Stimulated activated naive CD8-positive, alpha-beta T cell treated with anti-CD3 and anti-CD28 coated beads, Interleukin-15, amount 100 ng/mL, for 72 hours (primary cell): Measurements from ENCODE around the gene CACNA2D3.

Experiments used
- ATAC-seq: fragments of 150-1000 bp; cut with Tn5 transposase; 2 replicates; pipeline ENCODE4 v1.10.0; 2021; ENCODE audit warnings: mild to moderate bottlenecking, moderate library complexity
- DNase-seq, 2 donors: peaks; one replicate each; pipeline ENCODE4 v3.0.0; 2021 to 2022
- H3K27ac Mint-ChIP-seq, 2 donors: one replicate each; pipeline ENCODE4 v1.8.0; 2022; ENCODE audit warnings: mild to moderate bottlenecking in 2 of 2, mixed read lengths in 2 of 2, moderate library complexity in 2 of 2
- H3K27me3 Mint-ChIP-seq: one replicate; pipeline ENCODE4 v1.8.0; 2022; ENCODE audit warnings: mixed read lengths
- H3K4me1 Mint-ChIP-seq: one replicate; pipeline ENCODE4 v1.8.0; 2022; ENCODE audit warnings: mild to moderate bottlenecking, mixed read lengths
- H3K4me3 Mint-ChIP-seq, 2 donors: one replicate each; pipeline ENCODE4 v1.8.0; 2022; ENCODE audit warnings: mild to moderate bottlenecking in 2 of 2, mixed read lengths in 2 of 2, moderate library complexity in 1 of 2
- H3K9me3 Mint-ChIP-seq, 2 donors: one replicate each; pipeline ENCODE4 v1.8.0; 2022; ENCODE audit warnings: mixed read lengths in 2 of 2

The CACNA2D3 gene

DNA sequence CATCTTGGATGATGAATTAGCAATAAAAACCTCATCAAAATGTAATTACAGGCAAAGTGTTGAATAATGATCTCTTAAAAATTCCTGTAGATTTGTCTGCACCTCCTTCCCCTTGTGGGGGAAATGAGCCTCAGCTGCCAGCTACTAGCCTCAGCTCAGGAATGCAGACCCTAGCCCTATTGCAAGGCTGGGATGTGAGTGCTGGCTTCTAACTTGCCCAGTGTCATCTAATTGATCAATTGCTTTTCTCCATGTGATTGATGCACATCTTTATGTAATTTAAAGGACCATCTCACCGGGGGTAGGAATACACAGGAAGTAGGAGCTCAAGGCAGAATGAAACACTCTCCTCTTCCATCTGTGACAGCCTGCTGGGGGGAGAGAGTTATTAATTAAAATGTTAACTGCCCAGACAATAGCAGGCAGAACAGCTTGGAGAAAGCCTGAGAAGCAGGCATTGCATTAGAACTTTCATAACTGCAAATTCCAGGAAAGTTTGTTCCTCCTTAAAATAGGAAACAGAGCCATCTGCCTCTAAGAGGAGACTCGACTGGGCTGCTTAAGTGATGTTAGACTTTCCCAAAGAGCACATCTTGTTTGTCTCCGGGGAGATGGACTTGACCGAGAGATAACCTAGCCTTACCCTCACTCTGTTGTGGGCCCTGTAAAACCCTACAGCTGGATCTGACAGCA is 735.9 kb downstream of the CACNA2D3 start:
- no peak for ATAC-seq
- Mint-ChIP-seq H3K27me3 (peaks cover 9% of the 10 kb centered on the region), H3K4me1 (no peaks in the 10 kb centered on the region), H3K27ac (no peak overlapping the region), H3K9me3 (no peaks in the 10 kb centered on the region), H3K4me3 (no peak overlapping the region)
- DNase-seq, result no peak

DNA sequence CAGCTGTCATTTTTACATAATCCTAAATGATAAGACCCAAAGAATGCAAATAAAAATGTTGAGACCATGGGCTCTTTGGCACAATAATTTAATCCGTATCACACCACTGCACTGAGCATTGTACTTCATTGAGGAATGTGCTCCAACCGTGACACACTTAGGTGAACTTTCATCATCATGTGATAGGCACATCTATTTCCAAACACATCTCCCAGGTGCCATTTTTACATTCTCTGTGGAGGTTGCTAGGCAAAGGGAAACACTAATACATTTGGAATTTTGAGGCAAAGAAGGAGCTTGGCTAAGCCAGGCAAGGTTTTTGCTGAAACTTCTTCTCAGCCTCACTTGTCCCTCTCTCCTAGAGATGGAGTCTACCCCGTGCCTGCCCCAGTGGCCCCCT is 736.8 kb downstream of the CACNA2D3 start:
- Mint-ChIP-seq H3K9me3 (no peaks in the 10 kb centered on the region), H3K27me3 (no peaks in the 10 kb centered on the region), H3K27ac (no peak overlapping the region), H3K4me3 (no peak overlapping the region), H3K4me1 (no peaks in the 10 kb centered on the region)
- no peak for DNase-seq
- no peak for ATAC-seq

DNA sequence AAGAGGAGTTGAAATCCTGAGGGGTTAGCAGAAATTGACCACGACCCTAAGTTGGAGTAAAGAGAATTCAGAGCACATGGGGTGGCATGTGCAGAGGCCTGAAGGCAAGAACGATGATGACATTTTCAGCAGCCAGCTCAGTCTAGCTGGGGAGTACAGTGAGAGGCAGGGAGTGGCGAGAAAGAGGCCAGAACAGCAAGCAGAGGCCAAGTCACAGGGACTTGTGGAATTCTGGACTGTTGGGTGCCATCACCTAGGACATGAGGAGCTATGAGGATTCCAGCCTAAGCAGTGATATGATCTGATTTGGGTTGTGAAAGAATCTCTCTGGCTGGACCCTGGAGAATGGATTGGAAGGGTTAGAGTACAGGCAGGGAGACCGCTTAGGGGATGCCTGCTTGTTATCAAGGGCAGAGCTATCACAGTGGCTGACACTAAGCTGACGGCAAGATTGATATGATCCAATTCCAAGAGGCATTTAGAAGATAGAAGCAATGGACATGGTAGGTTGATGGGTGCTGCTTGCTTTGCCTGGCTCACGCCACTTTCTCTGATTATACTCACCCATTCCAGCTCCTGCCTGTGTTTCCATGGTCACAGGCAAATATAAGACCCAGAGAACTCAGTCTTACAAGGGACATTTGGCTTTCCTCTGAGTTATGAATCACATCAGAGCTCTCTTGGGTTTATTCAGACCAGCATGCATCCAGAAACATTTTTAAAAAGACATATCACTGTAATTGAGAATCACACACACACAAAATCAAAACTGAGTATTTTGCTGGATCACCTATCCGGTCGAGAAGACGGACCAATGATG is 739.1 kb downstream of the CACNA2D3 start:
- Mint-ChIP-seq H3K27ac (no peak overlapping the region), H3K4me3 (no peak overlapping the region), H3K4me1 (no peaks in the 10 kb centered on the region), H3K9me3 (no peaks in the 10 kb centered on the region), H3K27me3 (no peaks in the 10 kb centered on the region)
- ATAC-seq (no peak), DNase-seq (no peak)

DNA sequence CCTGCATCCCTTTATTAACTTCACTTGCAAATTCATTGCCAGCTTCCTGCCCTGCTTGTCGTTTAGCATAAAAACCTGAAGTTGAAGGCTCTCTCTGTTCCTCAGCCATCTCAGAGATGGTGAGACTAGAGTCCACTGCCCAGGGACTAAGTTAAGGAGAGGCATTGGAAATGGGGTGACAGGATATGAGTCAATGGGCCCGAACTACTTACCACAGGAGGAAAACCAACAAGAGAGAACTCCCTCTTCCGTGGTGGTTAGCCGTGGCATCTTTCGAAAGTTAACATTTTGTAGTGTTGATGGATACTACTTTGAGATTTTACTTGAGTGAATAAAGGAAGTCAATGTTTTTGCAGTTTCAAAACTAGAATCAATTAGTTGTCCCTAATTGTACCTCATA is 740.2 kb downstream of the CACNA2D3 start:
- H3K27ac Mint-ChIP-seq, result no peak overlapping the region

DNA sequence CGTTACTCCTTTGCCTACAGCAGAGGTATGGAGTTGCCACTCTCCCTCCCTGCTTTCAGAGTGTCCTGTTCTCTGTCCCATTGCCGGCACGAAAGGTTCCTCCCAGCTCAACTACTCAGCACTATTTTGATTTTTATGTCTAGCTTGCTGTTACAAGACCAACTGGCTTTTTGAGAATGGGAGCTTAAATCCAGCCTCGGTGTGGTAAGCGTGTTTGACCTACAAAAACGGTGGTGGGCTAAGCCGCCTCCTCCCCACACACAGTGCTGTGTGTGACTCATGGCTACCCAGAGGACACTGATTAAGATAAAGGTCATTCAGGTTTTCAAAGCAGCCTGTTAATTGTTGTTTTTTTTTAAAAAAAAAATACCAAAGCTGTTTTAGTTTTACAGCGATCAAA is 741.0 kb downstream of the CACNA2D3 start:
- no peaks in the 10 kb centered on the region for H3K9me3 Mint-ChIP-seq
- H3K4me1 Mint-ChIP-seq, result no peaks in the 10 kb centered on the region
- H3K27me3 Mint-ChIP-seq, result no peaks in the 10 kb centered on the region
- ATAC-seq (no peak), DNase-seq (no peak)
- H3K27ac Mint-ChIP-seq, result no peak overlapping the region
- no peak overlapping the region for H3K4me3 Mint-ChIP-seq

More for the DNA sequence above, 740.2 kb downstream of the CACNA2D3 start:
- no peak for DNase-seq
- no peak for ATAC-seq
- no peak overlapping the region for H3K4me3 Mint-ChIP-seq
- H3K9me3 Mint-ChIP-seq, result no peaks in the 10 kb centered on the region
- no peaks in the 10 kb centered on the region for H3K27me3 Mint-ChIP-seq
- H3K4me1 Mint-ChIP-seq, result no peaks in the 10 kb centered on the region

DNA sequence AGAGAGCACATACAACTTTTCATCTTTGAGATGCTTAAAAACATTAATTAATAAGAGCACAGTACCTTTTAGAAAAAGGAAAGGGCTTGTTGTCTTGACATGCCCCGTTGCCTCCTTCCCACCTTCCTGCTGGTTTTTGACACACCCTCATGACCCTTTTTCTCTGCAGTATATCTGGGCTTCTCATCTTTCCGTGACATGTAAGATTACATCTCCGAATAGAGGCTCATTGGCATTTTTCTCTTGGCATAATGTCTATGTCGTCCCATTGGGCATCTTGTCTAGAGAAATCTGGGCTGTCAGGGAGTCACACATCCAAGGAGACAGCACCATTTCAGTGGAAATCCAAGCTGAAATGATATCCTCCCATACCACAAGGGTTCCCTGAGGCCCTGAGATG is 741.4 kb downstream of the CACNA2D3 start:
- Mint-ChIP-seq H3K27ac (no peak overlapping the region), H3K4me3 (no peak overlapping the region), H3K27me3 (no peaks in the 10 kb centered on the region), H3K9me3 (no peaks in the 10 kb centered on the region), H3K4me1 (no peaks in the 10 kb centered on the region)
- DNase-seq (no peak), ATAC-seq (no peak)

DNA sequence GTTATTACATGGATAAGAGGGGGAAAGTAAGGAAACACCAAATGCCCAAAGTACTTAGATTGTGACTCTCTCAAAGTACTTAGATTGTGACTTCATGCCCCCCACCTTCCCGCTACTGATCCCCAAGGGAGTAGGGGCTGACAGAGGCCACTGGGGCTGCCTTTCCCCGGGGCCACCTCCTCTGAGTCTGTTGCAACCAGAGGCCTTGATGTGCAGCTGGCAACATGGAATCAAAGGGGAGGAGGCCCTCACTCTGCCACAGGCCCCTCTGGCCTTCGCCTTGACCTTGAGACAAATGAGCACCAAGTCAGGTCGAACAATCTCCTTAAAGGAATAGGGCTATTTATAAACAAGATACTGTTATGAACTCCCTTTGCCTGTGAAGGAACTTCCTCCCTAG is 743.0 kb downstream of the CACNA2D3 start:
- Mint-ChIP-seq H3K4me1 (no peaks in the 10 kb centered on the region), H3K9me3 (peaks cover 0 to 4% of the 10 kb centered on the region in 2 donors), H3K27ac (no peak overlapping the region), H3K4me3 (no peak overlapping the region), H3K27me3 (no peaks in the 10 kb centered on the region)
- DNase-seq (no peak), ATAC-seq (no peak)

DNA sequence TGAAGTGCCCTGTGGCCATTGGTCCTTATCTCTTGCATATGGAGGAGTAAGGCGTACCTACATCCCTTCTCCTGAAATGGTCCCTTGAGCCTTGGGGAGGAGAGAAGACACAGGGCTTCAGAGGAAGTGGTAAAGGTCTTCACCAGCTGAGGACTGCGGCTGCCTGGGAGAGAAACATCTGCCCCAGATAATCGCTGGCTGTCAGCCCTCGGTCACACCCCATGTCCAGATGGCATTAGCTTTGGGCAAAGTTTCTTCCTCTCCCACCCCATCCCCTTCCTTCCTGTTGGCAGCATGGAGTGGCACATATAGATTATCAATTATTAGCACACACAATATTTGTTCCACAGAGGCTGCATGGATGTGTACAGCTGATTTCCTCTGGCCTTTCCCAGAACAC is 743.9 kb downstream of the CACNA2D3 start:
- DNase-seq (no peak), ATAC-seq (no peak)
- H3K9me3 Mint-ChIP-seq, result peaks cover 0 to 4% of the 10 kb centered on the region in 2 donors
- H3K4me1 Mint-ChIP-seq, result no peaks in the 10 kb centered on the region
- H3K4me3 Mint-ChIP-seq, result no peak overlapping the region
- no peaks in the 10 kb centered on the region for H3K27me3 Mint-ChIP-seq
- H3K27ac Mint-ChIP-seq, result no peak overlapping the region

DNA sequence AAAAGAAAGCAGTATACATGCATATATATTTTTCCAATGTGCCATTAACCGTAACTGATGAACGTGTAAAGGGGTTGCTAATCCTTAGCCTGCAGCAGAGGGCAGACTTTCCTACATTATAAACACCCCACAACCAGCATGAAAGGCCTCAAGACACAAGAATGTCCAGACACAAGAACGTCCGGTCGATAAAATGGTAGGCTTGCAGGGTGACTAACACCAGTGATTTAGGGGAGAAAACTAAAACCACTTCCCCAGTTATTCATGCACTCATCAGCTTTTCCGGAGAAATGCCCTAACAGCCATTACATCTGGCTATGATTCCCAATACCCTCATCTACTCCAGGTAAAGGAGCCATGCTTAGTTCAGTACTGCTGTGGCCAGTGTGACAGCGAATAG is 748.1 kb downstream of the CACNA2D3 start:
- ATAC-seq, result no peak

DNA sequence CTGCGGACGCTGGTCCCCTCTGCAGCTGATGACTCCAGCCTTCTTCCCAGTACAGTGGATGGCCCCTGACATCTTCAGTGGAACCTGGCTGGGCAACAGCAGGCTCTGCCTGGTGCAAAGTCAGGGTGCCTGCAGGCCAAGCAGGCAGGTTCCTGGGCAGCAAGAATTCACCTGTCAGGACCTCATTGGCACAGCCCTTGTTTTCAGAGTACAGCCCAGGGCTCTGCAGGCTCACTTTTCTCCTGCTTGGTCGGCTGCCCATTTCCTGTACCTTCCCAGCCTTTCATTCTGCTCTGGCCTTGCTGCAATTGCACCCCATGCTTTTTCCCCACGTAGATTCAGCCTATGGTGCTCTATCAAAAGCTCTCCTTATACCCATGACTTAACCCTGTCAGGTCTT is 749.5 kb downstream of the CACNA2D3 start:
- Mint-ChIP-seq H3K4me1 (no peaks in the 10 kb centered on the region), H3K27ac (no peak overlapping the region), H3K9me3 (peaks cover 4 to 15% of the 10 kb centered on the region in 2 donors), H3K27me3 (peaks cover 7% of the 10 kb centered on the region), H3K4me3 (no peak overlapping the region)
- no peak for ATAC-seq
- DNase-seq, result no peak

More for the DNA sequence above, 748.1 kb downstream of the CACNA2D3 start:
- Mint-ChIP-seq H3K27me3 (peaks cover 7% of the 10 kb centered on the region), H3K27ac (no peak overlapping the region), H3K4me3 (no peak overlapping the region), H3K9me3 (peaks cover 4 to 15% of the 10 kb centered on the region in 2 donors), H3K4me1 (no peaks in the 10 kb centered on the region)
- DNase-seq, result no peak

DNA sequence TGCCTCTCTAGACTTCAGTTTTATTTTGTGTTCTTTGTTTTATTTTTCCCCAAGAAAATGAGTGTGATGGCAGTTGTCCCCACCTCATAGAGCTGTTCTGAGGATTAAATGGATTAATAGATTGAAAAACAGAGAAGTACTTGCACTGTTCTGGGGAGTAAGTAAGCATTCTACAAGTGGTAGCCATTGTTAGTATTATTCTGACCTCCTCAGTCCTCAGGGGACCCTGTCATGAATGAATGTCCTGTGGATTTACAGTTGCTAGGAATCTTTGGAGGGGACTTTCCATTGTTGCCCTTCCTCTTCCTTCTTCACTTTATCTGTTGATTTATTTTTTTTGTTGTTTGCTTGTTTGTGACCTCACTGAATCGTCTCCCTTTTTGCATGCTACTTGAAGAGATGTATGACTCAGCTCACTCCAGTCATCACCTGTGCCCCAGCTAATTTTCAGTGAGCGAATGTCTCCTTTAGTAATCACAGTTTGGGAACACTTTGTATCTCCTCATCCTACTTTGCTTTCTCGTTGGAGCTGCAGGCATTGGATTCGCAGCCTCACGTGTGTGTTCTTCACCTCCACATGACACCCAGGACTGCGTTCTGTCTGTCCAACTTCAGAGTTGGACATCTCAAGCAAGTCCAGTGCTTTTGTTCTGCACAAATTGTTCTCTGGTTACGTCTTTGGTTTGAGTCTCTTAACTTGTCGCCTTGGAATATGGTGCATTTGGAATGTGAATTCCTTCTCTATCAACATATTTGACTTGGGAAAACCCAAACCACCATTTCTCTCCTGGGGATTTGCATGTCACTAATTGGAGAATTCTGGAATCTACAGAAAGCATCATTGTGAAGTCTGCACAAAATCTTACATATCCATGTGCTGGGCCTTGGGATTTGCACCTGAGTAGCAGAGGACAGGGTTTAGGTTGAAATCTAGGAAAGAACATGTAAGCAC is 751.0 kb downstream of the CACNA2D3 start:
- no peak for ATAC-seq
- no peak for DNase-seq
- Mint-ChIP-seq H3K27me3 (peaks cover 7% of the 10 kb centered on the region), H3K27ac (no peak overlapping the region), H3K4me1 (no peaks in the 10 kb centered on the region), H3K4me3 (no peak overlapping the region), H3K9me3 (peaks cover 4 to 17% of the 10 kb centered on the region in 2 donors)

DNA sequence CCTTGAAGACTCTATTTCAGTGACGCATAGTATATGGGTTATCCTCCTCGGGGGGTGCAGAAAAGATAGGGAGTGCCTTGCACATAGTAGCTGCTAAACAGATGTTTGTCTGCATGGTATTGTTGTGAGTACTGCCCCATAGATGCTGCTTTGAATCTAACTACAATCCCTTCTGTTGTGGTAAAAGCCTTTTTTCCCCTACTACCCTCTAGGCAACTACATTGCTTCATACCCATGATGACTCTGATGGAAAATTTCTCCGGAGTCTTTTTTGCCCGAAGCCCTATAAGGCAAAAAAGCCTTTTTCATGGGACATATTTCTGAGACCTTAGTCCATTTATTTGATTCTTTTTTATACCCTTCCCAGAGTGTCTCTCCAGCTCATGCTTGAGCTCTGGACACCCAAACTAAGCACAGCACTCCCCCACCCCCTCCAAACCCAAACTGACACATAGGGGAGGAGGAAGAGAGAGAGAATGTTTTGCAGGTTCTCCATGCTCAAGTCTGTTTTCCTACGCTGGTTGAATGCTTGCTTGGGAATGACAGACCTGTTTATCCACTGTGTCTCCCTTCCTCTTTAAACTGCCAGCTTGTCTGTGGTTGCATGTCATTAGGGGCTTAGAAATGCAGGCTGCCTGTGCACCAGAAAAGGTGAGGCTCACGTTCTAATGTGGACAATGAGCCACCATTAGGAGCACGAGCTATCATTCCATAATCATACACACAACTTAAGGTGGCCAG is 752.6 kb downstream of the CACNA2D3 start:
- H3K4me1 Mint-ChIP-seq, result no peaks in the 10 kb centered on the region
- H3K9me3 Mint-ChIP-seq, result peaks cover 0 to 23% of the 10 kb centered on the region in 2 donors
- no peak overlapping the region for H3K27ac Mint-ChIP-seq
- peaks cover 15% of the 10 kb centered on the region for H3K27me3 Mint-ChIP-seq
- ATAC-seq (no peak), DNase-seq (no peak)
- no peak overlapping the region for H3K4me3 Mint-ChIP-seq

DNA sequence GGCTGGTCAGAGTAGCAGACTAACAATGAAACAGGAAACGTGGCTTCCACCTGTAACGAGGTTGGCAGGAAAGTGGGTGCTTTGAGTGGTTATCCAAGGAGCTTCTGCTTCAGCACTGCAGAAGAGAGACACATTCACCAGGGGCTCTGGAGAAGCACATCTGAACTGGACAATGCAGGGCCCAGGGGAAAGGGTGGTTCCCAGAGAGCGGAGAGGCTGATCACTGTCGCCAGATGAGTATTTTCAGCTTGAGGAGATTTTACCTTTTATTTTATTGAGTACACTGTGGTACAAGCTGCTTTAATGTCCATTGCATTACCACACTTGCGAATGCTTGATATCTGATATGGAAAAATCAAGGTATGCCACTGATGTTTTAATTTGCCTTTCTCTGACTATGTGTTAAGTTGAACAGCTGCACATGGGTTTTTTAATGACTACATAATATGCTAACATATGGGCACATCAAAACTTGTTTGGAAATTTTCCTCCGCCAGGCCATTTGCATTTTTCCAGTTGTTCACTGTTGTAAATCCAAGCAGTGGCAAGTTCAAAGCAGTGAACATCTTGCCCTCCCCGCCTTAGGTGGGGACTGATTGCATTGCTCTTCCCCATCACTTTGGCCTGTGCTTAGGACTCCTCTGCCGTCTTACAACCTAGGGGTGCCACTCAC is 753.4 kb downstream of the CACNA2D3 start:
- DNase-seq (no peak), ATAC-seq (no peak)
- H3K9me3 Mint-ChIP-seq, result peaks cover 0 to 23% of the 10 kb centered on the region in 2 donors
- no peak overlapping the region for H3K27ac Mint-ChIP-seq
- H3K4me1 Mint-ChIP-seq, result no peaks in the 10 kb centered on the region
- H3K27me3 Mint-ChIP-seq, result peaks cover 15% of the 10 kb centered on the region
- H3K4me3 Mint-ChIP-seq, result no peak overlapping the region

DNA sequence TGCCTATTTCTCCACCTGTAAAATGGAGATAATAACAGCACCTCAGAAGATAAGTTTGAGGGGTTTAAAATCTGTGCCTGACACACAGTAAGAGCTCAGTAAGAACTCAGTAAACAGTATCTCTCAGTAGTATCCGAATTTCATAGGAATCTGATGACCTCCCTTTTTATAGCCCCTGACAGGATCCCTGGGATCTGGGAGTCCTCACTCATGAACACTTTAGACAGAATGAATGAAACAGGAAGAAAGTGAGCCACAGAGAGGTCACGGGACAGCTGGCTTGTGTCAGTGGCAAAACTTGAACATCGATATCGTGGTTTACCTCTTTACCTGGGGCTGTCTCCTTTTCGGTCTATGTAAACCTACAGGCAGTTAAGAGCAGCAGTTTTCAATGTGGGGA is 754.3 kb downstream of the CACNA2D3 start:
- Mint-ChIP-seq H3K27ac (no peak overlapping the region), H3K27me3 (peaks cover 13% of the 10 kb centered on the region), H3K9me3 (peaks cover 0 to 20% of the 10 kb centered on the region in 2 donors), H3K4me3 (no peak overlapping the region), H3K4me1 (no peaks in the 10 kb centered on the region)
- DNase-seq, result no peak
- ATAC-seq, result no peak
